GM10266 (cell line): Measurements from ENCODE around the gene GNAS.

Experiments
- DNase-seq: peaks from one replicate; pipeline ENCODE4 v3.0.0; 2012; ENCODE audit errors: extremely low spot score
- CTCF ChIP-seq: IDR thresholded peaks from 2 replicates; pipeline ENCODE4 v1.5.1; 2012; ENCODE audit warnings: mild to moderate bottlenecking, low read depth; ENCODE audit not compliant: control insufficient read depth, insufficient read depth; ENCODE audit errors: missing control alignments

GNAS gene

GRCh38 chr20:58913079-58913478 lies 60.6 kb downstream of the GNAS start:
- no peak for TF ChIP-seq CTCF
- no peak for DNase-seq

- DNase-seq, result no peak
- TF ChIP-seq CTCF, result no peak
Measured at GRCh38 chr20:58918621-58919020, 66.1 kb downstream of the GNAS start.

GRCh38 chr20:58921564-58921963 lies 69.0 kb downstream of the GNAS start:
- DNase-seq, result no peak
- no peak for TF ChIP-seq CTCF

GRCh38 chr20:58922036-58922435 lies 69.5 kb downstream of the GNAS start:
- no peak for TF ChIP-seq CTCF
- no peak for DNase-seq

- no peak for DNase-seq
- no peak for TF ChIP-seq CTCF
Measured at GRCh38 chr20:58923117-58923712, 70.7 kb downstream of the GNAS start.

GRCh38 chr20:58926802-58927489 lies 74.4 kb downstream of the GNAS start:
- no peak for TF ChIP-seq CTCF
- DNase-seq, result no peak

- DNase-seq, result no peak
- no peak for TF ChIP-seq CTCF
Measured at GRCh38 chr20:58927490-58928061, 75.1 kb downstream of the GNAS start.
